ENCODE data around the gene PDXP.

PDXP gene

DNA sequence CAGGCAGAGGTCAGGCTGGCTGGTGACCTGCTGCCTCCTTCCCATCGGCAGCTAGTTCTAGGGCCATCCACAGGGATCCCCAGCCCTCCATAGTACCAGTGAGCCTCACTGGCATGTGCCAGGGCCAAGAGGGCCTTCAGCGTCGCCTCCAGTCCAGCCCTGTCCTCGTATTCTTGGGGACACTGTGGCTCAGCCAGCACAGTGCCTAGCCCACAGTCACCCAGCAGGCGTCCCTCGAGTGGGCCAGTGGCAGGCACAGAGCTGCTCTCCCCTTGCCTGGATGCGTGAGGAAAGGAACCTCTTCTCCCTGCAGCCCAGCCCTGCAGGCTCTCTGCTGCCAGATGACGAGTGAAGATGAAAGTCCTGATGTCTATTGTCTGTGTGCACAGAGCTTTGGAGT, 29.7 kb upstream of the PDXP start:
- DNase-seq (ENCODE audit: low read depth), result no peak

DNA sequence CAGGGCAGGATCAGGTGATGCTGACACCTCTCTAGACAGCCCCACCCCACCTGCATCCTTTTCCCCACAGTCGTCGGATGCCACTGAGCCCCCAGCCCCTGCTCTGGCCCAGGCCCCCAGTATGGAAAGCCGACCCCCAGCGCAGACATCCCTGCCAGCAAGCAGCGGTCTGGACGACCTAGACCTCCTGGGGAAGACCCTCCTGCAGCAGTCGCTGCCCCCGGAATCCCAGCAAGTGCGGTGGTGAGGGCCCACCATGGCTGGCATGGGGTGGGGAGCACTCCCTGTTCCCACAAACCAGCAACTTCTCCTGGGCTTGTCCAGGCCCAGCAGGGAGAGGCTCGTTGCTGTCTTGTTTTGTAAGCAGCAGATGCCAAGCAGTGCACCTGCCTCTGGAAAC, 28.6 kb upstream of the PDXP start:
- no peak for DNase-seq (ENCODE audit: low read depth)

DNA sequence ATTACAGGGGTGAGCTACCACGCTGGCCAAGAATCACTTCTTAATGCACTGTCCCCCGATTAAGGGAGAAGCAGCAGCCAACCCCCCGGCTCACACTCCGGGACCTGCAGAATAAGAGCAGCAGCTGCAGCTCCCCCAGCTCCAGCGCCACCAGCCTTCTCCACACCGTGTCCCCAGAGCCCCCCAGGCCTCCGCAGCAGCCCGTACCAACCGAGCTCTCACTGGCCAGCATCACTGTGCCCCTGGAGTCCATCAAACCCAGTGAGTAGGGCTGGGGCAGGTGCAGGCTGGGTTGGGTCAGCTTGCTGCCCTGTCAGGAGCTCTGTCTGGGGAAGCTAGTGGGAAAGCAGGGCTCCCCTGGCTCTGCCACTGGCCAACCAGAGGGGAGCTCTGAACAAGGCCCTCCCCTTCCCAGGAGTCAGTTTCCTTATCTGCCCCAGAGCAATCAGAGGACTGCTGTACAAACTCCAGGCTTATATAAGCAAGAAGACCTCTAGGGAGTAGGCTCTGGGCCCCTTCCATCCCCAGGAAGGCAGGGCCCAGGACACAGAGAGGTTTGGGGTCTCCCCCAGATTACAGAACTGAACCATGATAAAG, 27.6 kb upstream of the PDXP start:
- DNase-seq (ENCODE audit: low read depth), result no peak

DNA sequence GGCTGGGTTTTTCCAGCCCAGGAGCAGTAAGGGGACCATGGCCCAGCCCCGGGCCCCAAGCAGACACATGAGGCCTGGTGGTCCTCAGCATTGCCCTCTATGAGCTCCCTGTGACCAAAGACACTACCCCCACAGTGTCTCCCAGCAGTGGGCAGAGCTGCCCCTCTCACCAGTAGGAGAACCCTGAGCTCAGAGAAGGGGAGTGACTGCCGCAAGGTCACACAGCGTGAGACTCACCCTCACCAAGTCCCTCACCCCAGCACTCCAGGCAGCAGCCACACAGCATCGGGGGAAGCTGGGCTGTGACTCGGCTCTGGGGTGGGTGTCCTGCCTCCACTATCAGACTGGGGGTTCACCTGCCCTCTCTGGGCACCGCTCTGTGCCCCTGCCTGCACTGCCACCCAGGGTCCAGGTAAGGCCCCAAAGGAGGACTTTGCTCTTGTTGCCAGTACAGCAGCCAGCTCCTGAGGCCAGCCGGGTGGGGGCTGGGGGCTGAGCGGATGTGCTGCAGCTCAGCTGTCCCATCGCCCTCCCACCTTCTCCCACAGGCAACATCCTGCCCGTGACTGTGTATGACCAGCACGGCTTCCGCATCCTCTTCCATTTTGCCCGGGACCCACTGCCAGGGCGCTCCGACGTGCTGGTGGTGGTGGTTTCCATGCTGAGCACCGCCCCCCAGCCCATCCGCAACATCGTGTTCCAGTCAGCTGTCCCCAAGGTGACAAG, 26.9 kb upstream of the PDXP start:
- DNase-seq (ENCODE audit: low read depth), result no peak

DNA sequence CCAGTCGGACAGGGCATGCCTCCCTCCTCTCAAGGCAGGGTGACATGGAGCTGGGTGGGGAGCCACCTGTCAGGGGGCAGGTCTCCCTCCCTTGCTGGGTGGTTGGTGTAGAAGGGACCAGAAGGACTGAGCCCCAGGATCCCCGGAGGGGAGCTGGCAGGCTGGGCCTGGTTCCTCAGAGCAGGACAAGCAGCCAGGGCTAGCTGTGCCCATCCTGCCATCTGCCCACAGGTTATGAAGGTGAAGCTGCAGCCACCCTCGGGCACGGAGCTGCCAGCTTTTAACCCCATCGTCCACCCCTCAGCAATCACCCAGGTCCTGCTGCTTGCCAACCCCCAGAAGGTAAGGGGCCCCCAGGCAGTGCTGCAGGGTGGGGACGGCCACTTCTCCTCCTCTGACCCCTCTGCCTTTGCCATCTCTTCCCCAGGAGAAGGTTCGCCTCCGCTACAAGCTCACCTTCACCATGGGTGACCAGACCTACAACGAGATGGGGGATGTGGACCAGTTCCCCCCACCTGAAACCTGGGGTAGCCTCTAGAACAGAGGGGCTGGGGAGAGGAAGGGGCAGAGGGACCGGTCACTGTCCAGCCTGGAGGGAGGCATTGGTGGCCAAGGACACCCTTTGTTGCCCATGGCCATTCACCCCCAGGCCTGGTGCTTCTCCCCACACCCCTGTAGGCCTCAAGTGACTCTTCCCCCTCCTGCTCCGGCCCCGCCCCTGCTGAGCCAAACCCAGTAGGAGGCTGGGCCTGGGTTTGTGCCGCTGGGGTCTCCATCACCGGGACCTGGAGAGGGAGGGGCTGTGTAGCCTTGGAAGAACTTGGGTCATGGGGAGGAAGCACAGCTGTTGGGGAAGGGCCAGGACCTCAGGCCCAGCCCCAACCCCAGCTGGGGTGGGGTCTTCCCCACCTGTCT, 26.1 kb upstream of the PDXP start:
- no peak for DNase-seq (ENCODE audit: low read depth)

DNA sequence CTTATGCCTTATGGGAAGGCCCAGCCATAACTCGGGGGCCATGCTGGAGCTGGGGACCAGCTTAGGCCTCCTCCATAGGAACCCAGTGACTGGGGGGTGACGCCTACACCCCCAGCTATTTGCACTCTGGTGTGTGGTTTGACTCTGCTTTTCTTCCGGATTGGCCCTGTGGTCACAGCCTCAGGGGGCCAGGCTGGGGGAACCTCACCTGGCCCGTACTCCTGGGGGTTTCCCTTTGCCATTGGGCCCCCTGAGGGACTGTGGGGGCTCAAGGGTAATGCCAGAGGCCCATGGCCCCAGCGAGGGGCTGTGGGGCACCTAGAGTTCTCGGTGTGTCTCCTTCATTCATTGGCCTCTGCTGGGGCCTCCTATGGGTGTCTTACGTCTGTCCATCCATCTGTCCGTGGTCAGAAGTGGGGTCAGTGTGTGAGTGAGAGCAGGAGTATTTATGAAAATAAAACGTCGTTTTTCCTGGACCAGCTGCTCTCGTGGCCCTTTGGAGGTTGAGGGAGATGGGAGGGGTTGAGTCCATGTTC, 25.4 kb upstream of the PDXP start:
- no peak for DNase-seq (ENCODE audit: low read depth)

DNA sequence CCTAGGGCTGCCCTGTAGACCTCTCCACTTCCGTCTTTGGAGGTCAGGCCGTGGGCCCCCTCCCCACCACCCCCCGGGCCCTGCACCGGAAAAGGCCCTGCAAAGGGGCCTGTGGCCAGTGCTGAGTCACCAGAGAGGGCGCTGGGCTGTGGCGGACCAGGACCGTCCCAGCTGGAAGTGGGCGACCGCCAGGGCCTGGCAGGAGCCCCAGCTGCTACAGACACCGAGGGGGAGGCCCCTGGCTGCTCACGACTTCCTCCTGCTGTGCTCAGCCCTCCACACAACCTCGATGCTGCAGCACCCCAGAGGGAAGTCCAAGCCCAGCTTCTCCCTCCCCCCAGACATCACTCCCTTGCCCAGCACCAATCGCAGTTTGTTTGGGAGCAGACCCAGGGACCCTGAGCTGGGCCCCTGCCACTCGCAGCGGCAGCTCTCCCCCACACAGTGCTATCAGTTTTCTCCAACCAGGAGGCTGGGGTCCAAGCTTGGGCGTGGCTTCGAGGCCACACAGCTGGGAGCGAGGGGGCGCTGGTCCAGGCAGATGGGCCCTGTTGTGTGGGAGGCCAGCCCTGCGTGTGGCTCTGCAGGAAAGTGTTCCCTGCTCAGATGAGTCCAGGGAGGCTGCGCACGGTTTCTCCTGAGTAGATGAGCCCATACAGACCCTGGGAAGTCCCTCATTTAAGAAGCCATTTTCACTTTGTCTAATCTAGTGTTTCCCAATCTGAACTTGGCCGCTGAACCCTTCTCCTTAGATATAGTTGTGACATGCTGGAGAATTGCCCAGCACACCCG, 24.7 kb upstream of the PDXP start:
- peak; percentile 53 for DNase-seq (ENCODE audit: low read depth)

DNA sequence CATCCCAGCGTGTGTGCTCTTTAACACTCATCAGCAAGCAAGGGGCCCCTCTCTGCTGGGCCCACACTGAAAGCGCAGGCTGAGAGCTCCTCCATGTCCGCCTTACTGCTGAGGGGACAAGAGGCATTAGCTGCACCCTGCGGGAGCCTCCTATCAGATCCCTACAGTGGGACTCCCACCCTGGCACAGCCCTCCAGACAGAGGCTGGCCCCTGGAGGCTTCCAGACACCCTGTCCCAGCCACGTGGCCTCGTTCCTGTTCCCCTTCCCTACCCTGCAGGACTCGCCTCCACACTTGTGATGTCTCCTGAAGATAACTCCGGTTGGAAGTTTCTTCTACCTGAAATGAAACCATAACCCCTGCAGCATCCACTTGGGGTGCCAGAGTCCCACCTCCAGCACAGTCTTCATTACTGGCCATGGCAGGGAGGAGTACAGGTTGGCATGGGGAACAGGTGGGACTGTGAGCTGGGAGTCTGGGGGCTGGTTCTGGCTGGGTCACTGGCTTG, 24.1 kb upstream of the PDXP start:
- no peak for DNase-seq (ENCODE audit: low read depth)

DNA sequence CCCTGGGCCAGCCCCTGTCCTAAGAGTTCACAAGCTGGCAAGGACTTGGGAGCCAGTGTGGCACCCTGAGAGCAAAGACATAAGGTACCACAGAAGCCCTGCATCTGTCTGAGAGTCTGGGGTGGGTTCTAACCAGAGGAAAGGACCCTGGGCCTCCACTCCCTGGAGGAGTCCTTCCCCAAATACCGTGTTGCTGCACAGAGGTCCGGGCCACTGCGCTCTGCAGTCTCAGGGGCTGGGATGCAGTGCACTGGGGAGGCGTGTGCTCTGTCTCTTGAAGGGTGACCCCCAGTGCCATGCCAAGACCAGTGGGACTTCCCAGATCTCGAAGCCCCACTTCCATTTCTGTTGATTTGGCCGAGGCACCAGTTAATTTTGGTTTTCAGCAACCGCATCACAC, 23.4 kb upstream of the PDXP start:
- DNase-seq (ENCODE audit: low read depth), result no peak

DNA sequence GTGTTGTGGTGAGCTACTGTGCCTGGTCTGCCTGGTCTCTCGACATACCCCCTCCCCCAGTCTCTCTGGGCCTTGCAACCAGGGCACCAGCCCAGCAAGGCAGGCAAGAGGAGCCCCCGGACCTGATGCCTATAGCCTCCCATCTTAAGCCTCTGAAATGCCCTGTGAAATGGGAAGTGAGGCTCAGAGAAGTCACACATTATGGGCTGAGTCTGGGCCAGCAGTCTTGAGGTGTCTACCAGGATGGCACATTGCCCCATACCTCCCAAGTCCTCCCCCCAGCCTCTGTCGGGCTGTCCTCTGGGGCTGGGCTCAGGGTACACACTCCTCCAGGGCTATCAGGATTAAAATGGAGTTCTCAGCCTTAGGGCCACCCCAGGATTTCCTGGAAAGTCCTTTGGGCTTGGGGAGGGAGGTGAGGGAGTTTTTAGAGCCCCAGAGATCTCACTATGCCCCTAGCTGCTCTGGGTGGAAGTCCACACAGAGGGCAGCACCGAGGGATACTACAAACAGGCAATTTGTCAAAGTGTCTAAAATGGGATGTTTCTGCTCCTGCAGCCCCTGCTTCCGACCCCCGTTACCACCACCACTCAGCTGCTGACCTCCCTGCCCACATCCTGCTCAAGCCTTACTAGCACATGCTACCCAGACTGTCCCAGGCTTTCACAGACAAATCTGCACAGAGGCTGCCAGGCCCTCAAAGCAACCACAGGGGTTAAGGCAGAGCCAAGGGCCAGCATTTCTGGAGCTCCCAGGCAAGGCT, 22.2 kb upstream of the PDXP start:
- no peak for DNase-seq (ENCODE audit: low read depth)

DNA sequence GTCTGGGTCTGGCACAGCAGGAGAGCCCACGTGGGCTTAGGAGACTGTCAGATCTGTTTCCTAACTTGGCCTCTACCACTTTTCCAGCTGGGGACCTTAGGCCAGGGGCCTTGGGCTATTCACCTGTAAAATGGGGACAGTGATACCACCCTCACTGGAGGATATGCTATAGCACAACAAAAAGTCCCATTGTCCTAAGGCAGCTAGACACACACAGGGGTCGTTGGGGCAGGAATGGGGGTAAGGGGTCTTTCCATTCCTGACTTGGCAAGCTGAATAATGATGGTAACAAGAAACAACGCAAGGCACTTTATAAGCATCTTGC, 21.6 kb upstream of the PDXP start:
- no peak for DNase-seq (ENCODE audit: low read depth)

DNA sequence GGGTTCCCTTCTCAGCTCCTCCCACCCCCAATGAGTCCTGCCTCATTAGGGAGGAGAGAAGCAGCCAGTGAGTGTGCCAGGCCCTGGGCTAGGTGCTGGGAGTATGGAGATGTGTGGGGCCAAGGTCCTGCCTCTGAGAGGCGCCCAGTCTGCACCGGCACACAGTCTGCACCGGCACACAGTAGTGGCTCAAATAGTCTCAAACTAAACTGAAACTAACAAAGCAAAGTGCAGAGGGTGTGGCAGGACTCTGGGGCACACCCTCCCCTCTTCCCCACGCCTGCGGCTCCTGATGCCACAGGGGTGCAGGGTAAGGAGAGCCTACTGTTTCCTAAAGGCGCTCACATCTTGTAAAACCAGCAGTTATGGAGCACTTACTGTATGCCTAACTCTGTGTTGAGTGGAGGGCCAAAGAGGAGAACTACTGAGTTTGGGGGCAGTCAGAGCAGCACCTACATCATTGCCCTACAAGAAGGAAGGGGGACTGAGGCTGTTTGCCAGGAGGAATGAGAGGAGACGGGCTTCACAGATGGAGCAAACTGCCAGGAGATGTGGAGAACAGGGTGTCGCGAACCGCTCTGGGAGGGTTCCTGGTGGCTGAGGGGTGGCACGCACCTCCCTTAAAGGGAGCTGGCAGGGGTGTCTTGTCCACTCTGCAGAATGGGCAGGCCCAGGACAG, 20.0 kb upstream of the PDXP start:
- DNase-seq (ENCODE audit: low read depth), result no peak

DNA sequence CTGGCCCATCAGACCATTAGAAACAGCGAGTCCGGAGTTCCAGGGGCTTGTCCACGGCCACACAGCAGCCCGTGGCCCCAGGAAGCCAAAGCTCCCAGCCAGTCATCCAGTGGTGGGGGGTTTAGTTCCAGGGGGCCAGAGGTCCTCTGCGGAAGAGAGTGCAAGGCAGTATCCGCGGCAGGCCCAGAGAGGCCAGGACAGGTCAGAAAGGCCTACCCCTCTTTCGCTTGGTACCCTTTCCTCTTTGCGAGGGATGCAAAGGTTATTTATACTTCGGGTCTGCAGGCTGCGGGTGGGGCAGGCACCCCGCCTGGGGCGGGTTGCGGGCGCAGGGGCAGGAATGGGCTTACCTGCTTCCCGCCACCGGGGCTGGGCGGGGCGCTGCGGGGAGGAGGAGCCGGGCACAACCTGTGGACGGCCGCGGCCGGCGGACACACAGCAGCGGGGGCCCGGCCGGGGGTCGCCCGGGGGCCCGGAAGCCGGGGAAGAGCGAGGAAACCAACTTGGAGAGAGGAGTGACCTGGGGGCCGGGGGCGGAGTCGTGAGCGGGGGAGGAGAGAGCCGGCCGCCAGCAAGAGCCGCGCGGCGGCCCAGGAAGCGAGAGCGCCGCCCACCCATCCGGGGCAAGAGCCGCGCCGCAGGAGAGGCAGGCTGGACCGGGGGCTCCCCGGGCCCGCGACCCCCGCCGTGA, 19.3 kb upstream of the PDXP start, which contains the start of gene SH3BP1:
TSS of gene SH3BP1 (plus strand) at position 600 of the 691 bp plus-strand sequence. CDS start 119 bp downstream, outside the sequence.
- peak; percentile 60 for DNase-seq (ENCODE audit: low read depth)

DNA sequence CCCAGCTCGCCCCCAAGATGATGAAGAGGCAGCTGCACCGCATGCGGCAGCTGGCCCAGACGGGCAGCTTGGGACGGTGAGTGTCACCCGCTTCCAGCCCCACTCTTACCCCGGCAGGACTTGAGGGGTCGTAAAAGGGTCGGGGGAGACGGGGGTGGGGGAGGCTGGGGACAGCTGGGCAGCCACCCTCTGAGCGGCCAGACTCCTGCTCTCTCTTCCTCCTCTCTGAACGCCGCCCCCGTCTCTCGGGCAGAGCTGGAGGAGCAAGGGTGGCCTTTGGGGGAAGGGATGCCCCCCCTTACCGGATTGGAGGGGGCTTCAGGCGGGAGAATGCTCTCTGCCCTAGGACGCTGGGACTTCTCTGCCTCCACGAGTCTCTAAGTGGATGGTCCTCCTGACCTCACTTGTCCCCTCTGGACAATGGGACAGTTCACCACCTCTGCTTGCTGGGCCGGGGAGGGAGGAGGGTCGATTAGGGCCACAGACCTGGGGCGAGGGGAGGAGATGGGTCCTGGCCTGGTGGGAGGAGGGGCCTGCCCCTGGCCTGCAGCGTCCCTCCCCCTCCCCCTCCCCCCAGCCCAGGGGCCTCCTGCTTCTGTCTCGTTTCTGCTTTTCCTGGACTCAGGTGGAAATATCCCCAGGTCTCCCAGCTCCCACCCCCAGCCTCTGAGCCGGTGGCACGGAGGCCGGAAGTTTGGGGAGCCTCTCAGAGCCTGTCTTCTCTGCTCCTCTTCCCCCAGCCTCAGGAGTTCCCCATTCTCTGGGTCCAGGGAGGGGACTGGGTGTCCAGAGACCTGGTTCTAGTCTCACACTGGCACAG, 18.5 kb upstream of the PDXP start:
- no peak for DNase-seq (ENCODE audit: low read depth)

DNA sequence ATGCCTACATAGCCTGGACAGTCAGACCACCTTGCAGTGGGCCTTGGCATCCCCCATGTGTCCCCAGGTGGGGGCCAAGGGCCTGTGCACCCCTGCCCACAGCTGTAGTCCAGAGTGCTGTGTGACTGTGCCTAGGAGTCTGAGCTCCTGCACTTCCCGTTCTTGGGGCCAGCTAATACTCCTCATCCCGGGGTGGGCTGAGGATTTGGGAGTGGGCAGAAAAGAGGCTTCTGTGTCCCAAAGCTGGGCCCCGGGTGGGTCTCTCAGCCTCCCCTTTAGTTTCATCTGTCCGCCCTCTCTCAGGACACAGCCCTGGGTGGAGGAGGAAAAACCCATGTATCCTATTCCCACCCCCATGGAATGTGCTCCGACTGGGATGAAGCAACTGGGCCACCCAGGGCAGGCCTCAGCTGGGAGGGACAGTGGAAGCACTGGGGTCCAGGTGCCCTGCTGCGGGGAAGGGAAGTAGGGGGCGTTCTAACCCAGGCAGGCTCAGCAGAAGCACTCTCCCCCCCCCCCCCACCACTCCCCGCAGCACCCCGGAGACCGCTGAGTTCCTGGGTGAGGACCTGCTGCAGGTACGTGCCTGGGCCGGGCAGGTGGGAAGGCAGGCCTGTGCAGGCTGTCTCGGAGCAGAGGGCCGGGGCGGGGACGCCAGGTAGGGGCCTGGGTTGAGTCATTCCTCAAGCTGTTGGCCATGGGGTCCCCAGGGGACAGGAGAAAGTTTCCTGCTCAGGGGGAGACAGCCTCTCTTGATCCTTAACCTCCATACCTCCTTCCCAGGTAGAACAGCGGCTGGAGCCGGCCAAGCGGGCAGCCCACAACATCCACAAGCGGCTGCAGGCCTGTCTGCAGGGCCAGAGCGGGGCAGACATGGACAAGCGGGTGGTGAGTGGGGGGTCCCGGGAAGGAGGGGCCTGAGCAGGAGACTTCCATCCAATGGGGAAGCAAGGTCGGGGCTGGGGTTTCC, 17.6 kb upstream of the PDXP start:
- DNase-seq (ENCODE audit: low read depth), result no peak

DNA sequence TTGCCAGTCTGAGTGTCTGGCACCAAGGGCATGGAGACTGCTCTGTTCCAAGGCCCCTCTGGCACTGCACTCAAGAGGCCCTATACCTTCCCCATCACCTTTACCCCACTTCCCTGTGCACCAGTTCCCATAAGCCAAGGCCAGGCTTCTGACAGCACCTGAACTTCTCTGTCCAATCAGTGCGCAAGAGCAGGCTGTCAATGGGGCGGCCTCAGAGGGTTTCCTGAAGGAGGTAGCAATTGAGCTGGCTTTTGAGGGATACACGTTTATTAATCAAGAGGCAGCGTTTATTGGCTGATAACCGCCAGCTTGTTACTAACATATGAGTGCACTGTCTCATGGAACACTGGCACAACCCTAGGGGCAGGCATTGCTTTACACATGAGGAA, 17.0 kb upstream of the PDXP start:
- DNase-seq (ENCODE audit: low read depth), result no peak

DNA sequence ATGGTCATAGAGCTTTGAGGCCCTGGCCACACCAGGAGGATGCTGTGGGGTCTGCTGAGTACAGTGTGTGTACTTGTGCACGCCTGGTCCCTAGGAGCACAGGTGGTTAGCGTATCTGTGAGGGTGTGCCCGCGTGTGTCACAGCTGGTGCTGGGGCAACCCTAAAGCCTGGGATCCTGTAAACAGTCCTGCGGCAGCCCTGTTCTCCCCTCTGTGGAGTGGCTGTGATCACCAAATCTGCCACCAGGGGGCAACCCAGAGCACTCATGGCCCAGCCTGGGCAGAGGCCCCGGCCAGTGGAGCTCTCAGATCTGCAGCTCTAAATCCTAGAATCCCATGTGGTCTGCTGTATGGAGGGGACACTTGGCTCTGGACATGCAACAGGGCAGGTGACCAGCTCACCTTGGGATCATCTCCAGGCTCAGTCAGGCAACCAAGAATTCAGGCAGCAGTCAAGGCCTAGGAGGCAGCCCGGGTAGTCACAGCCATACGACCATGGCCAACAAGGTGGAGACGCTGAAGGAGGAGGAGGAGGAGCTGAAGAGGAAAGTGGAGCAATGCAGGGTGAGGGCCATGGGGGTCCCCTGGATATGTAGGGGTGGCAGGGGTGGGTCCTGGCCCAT, 15.2 kb upstream of the PDXP start:
- peak; percentile 84 for DNase-seq (ENCODE audit: low read depth)

Measured in activated T-cell treated with anti-CD3 and anti-CD28 coated beads for 48 hours (primary cell).